Pancreas (tissue), 10 donors: Measurements from ENCODE around the gene IL18RAP. TPM values are rescaled to one million over a fixed set of nuclear protein-coding genes. Genes with fewer than 3 reads are reported as not detected.

Source experiments
- ATAC-seq, 4 donors: fragments of 200-7000 bp; cut with Tn5 transposase; one replicate each; pipeline versions ENCODE4 v1.8.0 to v1.9.1; 2020; ENCODE audit warnings: mild to moderate bottlenecking in 4 of 4, moderate library complexity in 4 of 4
- DNase-seq, 6 donors: peaks; one replicate each; pipeline ENCODE4 v3.0.0-alpha.2; 2020
- FAIRE-seq: peaks from 2 replicates; lab custom pipeline; 2012; peaks lifted over from hg19 to GRCh38; lab: Jason Lieb, UNC
- H3K27ac ChIP-seq, 4 donors: fragments of 200-600 bp; sonication (generic); 1 replicate in 3 of 4; 2 replicates in 1 of 4; pipeline versions ENCODE4 v1.5.0 to v1.8.0; 2020
- H3K27me3 ChIP-seq, 4 donors: fragments of 200-600 bp; one replicate each; pipeline ENCODE4 v1.8.0; 2021
- H3K36me3 ChIP-seq, 3 donors: fragments of 200-600 bp; sonication (generic) in 1 of 3; one replicate each; pipeline versions ENCODE4 v1.5.0 to v1.8.0; 2020 to 2021
- H3K4me1 ChIP-seq, 3 donors: fragments of 200-600 bp; one replicate each; pipeline ENCODE4 v1.8.0; 2021
- H3K4me3 ChIP-seq, 4 donors: fragments of 200-600 bp; sonication (generic) in 2 of 4; one replicate each; pipeline versions ENCODE4 v1.5.0 to v1.8.0; 2020 to 2021
- H3K9me3 ChIP-seq, 4 donors: fragments of 200-600 bp; one replicate each; pipeline ENCODE4 v1.8.0; 2021
- CTCF ChIP-seq, 4 donors: fragments of 200-600 bp; sonication (generic) in 3 of 4; IDR thresholded peaks; one replicate each; pipeline versions ENCODE4 v1.5.0 to v1.8.0; 2021; ENCODE audit warnings: antibody characterized with exemption in 4 of 4
- WGBS, 2 donors: extraction: QIAGEN DNeasy Blood & Tissue Kit; methylation state at CpG; one replicate each; pipeline ENCODE4 v1.1.7; 2013; 5-methylcytosine and 5-hydroxymethylcytosine counted together
- intact Hi-C, 3 donors: fragments of 100-400 bp; cut with DNase I; formaldehyde crosslinking; loops; one replicate each; pipeline versions ENCODE4 v1.11.1 to v1.14.2; 2022
- microRNA-seq, 2 donors: library from miRNA; unstranded; fragments of <30 nt; microRNA quantifications; one replicate each; pipeline versions ENCODE4 to v1.1.0, GENCODE V29; 2019 to 2020
- polyA plus RNA-seq, 2 donors: library from polyadenylated mRNA; stranded (reverse); fragments of 200-250 nt; gene quantifications; one replicate each; pipeline ENCODE4 v1.2.3, GENCODE V29; 2013
- total RNA-seq, 6 donors: library from RNA; stranded (reverse); fragmentation: NEBNext Ultra II Directional in 4 of 6; extraction: Animal tissue kit (Norgen Biotek cat#: 25700) in 4 of 6; gene quantifications; one replicate each; pipeline versions ENCODE4 v1.2.1 to v1.2.4, GENCODE V29; 2021 to 2023
- donor health status: healthy with polysubstance abuse.
- donor health status: DM: no; HTN: no; CAD: no; lungs with moderate emphysema.
- donor health status: DM: no; HTN: no; CAD: no.
- donor health status: control.
- donor health status: control.
- donor health status: Bipolar disorder and iron deficiency.
- donor health status: DM: yes; HTN: yes; CAD: no.
- donor health status: DM: no; HTN: no; CAD: no.
- donor health status: DM: no; HTN: no; CAD: no.
- donor health status: DM: yes; HTN: yes; CAD: no.

IL18RAP gene
- total and polyA plus RNA-seq, 8 donors: 0.11 to 0.61 (median 0.24) TPM

GRCh38 chr2:102498414-102498813, 75.5 kb downstream of the IL18RAP start:
- no peak for TF ChIP-seq CTCF (IDR thresholded peaks at IDR 0.05)
- intact Hi-C loops: no loop called here
- FAIRE-seq (no peak), DNase-seq (no peak), ATAC-seq (no peak)
- Histone ChIP-seq H3K4me3 (no peak overlapping the region), H3K9me3 (no peaks in the 10 kb centered on the region), H3K4me1 (no peaks in the 10 kb centered on the region), H3K27ac (no peak overlapping the region), H3K36me3 (no peaks in the 10 kb centered on the region), H3K27me3 (peaks cover 0 to 3% (median 0%) of the 10 kb centered on the region in 4 donors)
- 81 to 89% methylated on average over 2 of the region's 2 CpGs for WGBS, 2 donors

- no peaks in the 10 kb centered on the region for H3K36me3 ChIP-seq
- no peaks in the 10 kb centered on the region for H3K9me3 ChIP-seq
- H3K4me1 ChIP-seq: no peaks in the 10 kb centered on the region
- WGBS, 2 donors: 62 to 65% methylated on average over 1 of the region's 1 CpG
- no peak overlapping the region for H3K4me3 ChIP-seq
- FAIRE-seq (no peak), ATAC-seq (no peak), DNase-seq (no peak)
- peaks cover 0 to 3% (median 0%) of the 10 kb centered on the region in 4 donors for H3K27me3 ChIP-seq
- H3K27ac ChIP-seq: no peak overlapping the region
- TF ChIP-seq CTCF (IDR thresholded peaks at IDR 0.05): no peak
- intact Hi-C loops: no loop called here
Measured at GRCh38 chr2:102499558-102499957, 76.6 kb downstream of the IL18RAP start.

Small RNA genes within 50 kb of the gene (microRNA-seq; reads per million reads assigned to microRNA genes)
- 0 to 1.5 reads per million in 2 donors for gene MIR4772

Other genes with a start within 250 kb of the IL18RAP start
- gene IL1RL2, start 236.1 kb upstream of the IL18RAP start, total RNA-seq: 1 to 10 TPM in 1 of 6 donors, under 1 TPM in 5; 0.12 to 1.2 (median 0.32) TPM
- gene IL1RL2, start 236.1 kb upstream of the IL18RAP start, polyA plus RNA-seq: under 1 TPM; 0.30 to 0.47 TPM
- 1 to 10 TPM in 3 of 6 donors, under 1 TPM in 3; 0.28 to 2.5 (median 1.1) TPM for gene IL1RL1, start 111.6 kb upstream of the IL18RAP start, total RNA-seq
- gene IL1RL1, start 111.6 kb upstream of the IL18RAP start, polyA plus RNA-seq: 1 to 10 TPM in 1 of 2 donors, under 1 TPM in 1; 0.53 to 1.3 TPM
- 1 to 10 TPM in 3 of 6 donors, under 1 TPM in 3; 0.51 to 1.6 (median 0.90) TPM for gene IL18R1, start 67.4 kb upstream of the IL18RAP start, total RNA-seq
- 1 to 10 TPM in 1 of 2 donors, under 1 TPM in 1; 0.68 to 1.3 TPM for gene IL18R1, start 67.4 kb upstream of the IL18RAP start, polyA plus RNA-seq
- under 1 TPM in 3 of 6 donors, not detected in 3; 0.03 to 0.41 (median 0.09) TPM for gene SLC9A4, start 50.1 kb downstream of the IL18RAP start, total RNA-seq
- not detected for gene SLC9A4, start 50.1 kb downstream of the IL18RAP start, polyA plus RNA-seq
- gene SLC9A2, start 196.4 kb downstream of the IL18RAP start, total RNA-seq: under 1 TPM in 3 of 6 donors, not detected in 3; 0.03 to 0.22 (median 0.09) TPM
- gene SLC9A2, start 196.4 kb downstream of the IL18RAP start, polyA plus RNA-seq: under 1 TPM in 1 of 2 donors, not detected in 1; 0.02 TPM